Neuronal stem cell (in vitro differentiated cells): Measurements from ENCODE around the gene TANGO6.

Experiments
- DNase-seq: peaks from one replicate; pipeline ENCODE4 v3.0.0-alpha.2; 2013; ENCODE audit warnings: low spot score
- H2AFZ ChIP-seq: one replicate; pipeline ENCODE4 v1.6.1; 2013; ENCODE audit warnings: mild to moderate bottlenecking, low read length, inconsistent platforms
- H2AK5ac ChIP-seq: 2 replicates; pipeline ENCODE4 v1.6.1; 2013; ENCODE audit warnings: low read depth, mild to moderate bottlenecking, inconsistent platforms, low read length, moderate library complexity, mixed read lengths
- H2BK120ac ChIP-seq: 2 replicates; pipeline ENCODE4 v1.6.1; 2013; ENCODE audit warnings: low read depth, mild to moderate bottlenecking, inconsistent platforms, low read length, moderate library complexity, mixed read lengths
- H2BK12ac ChIP-seq: one replicate; pipeline ENCODE4 v1.6.1; 2013; ENCODE audit warnings: low read length, inconsistent platforms
- H2BK15ac ChIP-seq: 2 replicates; pipeline ENCODE4 v1.6.1; 2013; ENCODE audit warnings: mild to moderate bottlenecking, low read length, inconsistent platforms, mixed read lengths
- H2BK5ac ChIP-seq: one replicate; pipeline ENCODE4 v1.6.1; 2013; ENCODE audit warnings: inconsistent platforms, mild to moderate bottlenecking, low read length, moderate library complexity
- H3K14ac ChIP-seq: one replicate; pipeline ENCODE4 v1.6.1; 2013; ENCODE audit warnings: low read length, inconsistent platforms
- H3K18ac ChIP-seq: 2 replicates; pipeline ENCODE4 v1.6.1; 2013; ENCODE audit warnings: low read length, inconsistent platforms
- H3K23ac ChIP-seq: 2 replicates; pipeline ENCODE4 v1.6.1; 2013; ENCODE audit warnings: low read depth, mild to moderate bottlenecking, mixed read lengths, low read length, inconsistent platforms; ENCODE audit not compliant: poor library complexity
- H3K27ac ChIP-seq: replicated peaks from 3 replicates; pipeline ENCODE4 v1.5.1; 2013; ENCODE audit warnings: low read length, inconsistent platforms
- H3K27me3 ChIP-seq, 3 experiments: 2 replicates each; pipeline ENCODE4 v1.6.1; 2013; ENCODE audit warnings: low read length in 3 of 3, mild to moderate bottlenecking in 2 of 3, inconsistent platforms in 1 of 3, low read depth in 1 of 3, mixed read lengths in 1 of 3, moderate library complexity in 1 of 3; ENCODE audit not compliant: control insufficient read depth in 3 of 3, insufficient read depth in 3 of 3
- H3K36me3 ChIP-seq, 2 donors: replicated peaks in 1 of 2; 2 replicates each; pipeline ENCODE4 v1.6.1; 2013; ENCODE audit warnings: low read length in 2 of 2; ENCODE audit not compliant: control insufficient read depth in 2 of 2, insufficient read depth in 2 of 2
- H3K4ac ChIP-seq: 2 replicates; pipeline ENCODE4 v1.6.1; 2013; ENCODE audit warnings: inconsistent platforms, mild to moderate bottlenecking, low read length, moderate library complexity
- H3K4me1 ChIP-seq, 2 donors: 1 replicate in 1 of 2; 2 replicates in 1 of 2; pipeline ENCODE4 v1.6.1; 2013; ENCODE audit warnings: low read length in 2 of 2, low read depth in 1 of 2; ENCODE audit not compliant: control insufficient read depth in 2 of 2, insufficient read depth in 1 of 2
- H3K4me2 ChIP-seq: one replicate; pipeline ENCODE4 v1.6.1; 2013; ENCODE audit warnings: mild to moderate bottlenecking, low read length, inconsistent platforms; ENCODE audit not compliant: insufficient read depth, poor library complexity, severe bottlenecking
- H3K4me3 ChIP-seq, 2 donors: 2 replicates each; pipeline ENCODE4 v1.5.1; 2013; ENCODE audit warnings: low read length in 2 of 2, mild to moderate bottlenecking in 2 of 2, inconsistent platforms in 1 of 2, moderate library complexity in 1 of 2
- H3K79me1 ChIP-seq: one replicate; pipeline ENCODE4 v1.6.1; 2013; ENCODE audit warnings: low read depth, mild to moderate bottlenecking, inconsistent platforms, low read length, moderate library complexity
- H3K9ac ChIP-seq: one replicate; pipeline ENCODE4 v1.6.1; 2013; ENCODE audit warnings: mild to moderate bottlenecking, low read depth, low read length, inconsistent platforms; ENCODE audit not compliant: poor library complexity
- H3K9me3 ChIP-seq, 2 donors: replicated peaks in 1 of 2; 2 replicates each; pipeline versions ENCODE3 to v1.6.1; 2013; ENCODE audit warnings: low read length in 2 of 2, mild to moderate bottlenecking in 2 of 2, inconsistent platforms in 1 of 2, low read depth in 1 of 2, mixed read lengths in 1 of 2, moderate library complexity in 1 of 2; ENCODE audit not compliant: control insufficient read depth in 2 of 2, insufficient read depth in 1 of 2
- H4K8ac ChIP-seq: one replicate; pipeline ENCODE4 v1.6.1; 2013; ENCODE audit warnings: low read depth, mild to moderate bottlenecking, inconsistent platforms, low read length, moderate library complexity
- H4K91ac ChIP-seq: one replicate; pipeline ENCODE4 v1.6.1; 2013; ENCODE audit warnings: low read length, low read depth, mild to moderate bottlenecking, inconsistent platforms; ENCODE audit not compliant: poor library complexity
- WGBS, 2 donors: extraction: QIAGEN DNeasy Blood & Tissue Kit; methylation state at CpG; one replicate each; pipeline ENCODE4 v1.1.7; 2013; ENCODE audit warnings: missing lambda C conversion rate in 2 of 2, mixed read lengths in 1 of 2; ENCODE audit not compliant: insufficient read length in 2 of 2, insufficient replicate concordance in 1 of 2; ENCODE audit errors: extremely low coverage in 2 of 2; 5-methylcytosine and 5-hydroxymethylcytosine counted together

The TANGO6 gene

DNA sequence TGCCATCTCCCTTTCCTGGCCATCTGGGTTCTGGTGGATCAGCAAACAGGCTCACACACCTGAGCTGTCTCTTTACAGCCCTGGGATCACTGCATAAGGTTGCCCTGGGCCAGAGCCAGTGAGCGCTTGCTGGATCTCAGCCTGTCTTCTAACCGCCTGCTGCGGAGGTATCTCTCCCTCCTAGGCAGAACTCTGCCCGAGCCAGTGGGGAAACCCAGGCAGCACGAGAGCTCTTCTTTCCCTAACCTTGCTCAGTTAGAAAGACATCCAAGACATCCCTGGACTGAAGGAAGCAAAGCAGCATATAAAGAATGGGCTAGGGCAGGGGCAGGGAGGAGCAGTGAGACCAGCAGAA, 268.5 kb downstream of the TANGO6 start:
- DNase-seq = no peak
- H2BK120ac ChIP-seq = no peak overlapping the region

DNA sequence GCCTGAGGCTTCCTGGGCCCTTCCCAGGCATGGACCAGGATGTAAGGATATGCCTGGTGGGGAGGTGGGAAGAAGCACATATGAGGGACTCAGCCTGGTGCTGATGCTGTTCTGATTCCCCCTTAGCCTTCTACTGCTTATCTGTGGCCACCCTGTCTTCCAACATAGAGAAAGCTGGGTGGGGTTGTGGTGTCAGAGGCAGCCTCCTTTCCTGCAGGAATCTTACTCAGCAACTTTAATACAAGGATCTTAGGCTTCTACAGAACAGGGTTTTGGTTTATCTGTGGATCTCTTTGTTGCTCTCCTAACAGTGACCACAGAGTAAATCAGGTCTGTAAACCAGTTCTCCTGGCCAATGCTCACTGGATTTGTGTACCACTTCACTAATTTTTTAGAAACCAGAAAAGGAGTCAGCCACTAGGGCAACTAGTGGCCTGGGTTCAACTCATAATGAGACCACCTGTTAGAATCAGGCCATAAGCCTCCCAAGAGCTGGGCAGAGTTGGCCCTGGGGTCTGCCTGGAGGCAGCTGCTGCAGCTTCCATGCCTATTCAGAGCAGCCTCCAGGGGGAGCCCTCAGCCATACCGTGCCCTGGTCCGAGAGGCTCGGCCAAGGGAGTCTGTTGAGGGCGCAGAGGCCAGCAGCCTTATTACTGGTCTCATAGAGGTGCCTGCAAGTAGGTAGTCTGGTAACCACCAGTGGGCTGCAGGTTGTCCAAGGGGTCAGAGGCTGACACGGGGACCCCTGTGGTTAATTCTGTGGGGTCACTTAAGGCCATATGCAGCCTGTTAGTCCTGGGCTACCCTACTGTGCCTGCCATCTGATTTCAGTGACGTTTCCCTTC, 269.2 kb downstream of the TANGO6 start:
- no CpG with 5 or more reads among the region's 6 CpGs for WGBS, 2 donors
- DNase-seq = peak; percentile 56
- no peak overlapping the region for H3K23ac ChIP-seq

More for the DNA sequence above, 268.5 kb downstream of the TANGO6 start:
- H3K4me1 ChIP-seq = peaks cover 10 to 15% of the 10 kb centered on the region in 2 donors
- H3K4ac ChIP-seq = no peak overlapping the region
- no peak overlapping the region for H2BK12ac ChIP-seq
- H3K27ac ChIP-seq = no peak overlapping the region
- no peak overlapping the region for H4K8ac ChIP-seq
- no peak overlapping the region for H3K4me3 ChIP-seq
- no peaks in the 10 kb centered on the region for H3K27me3 ChIP-seq
- peaks cover 16% of the 10 kb centered on the region for H3K79me1 ChIP-seq
- no peak overlapping the region for H2AFZ ChIP-seq
- H3K4me2 ChIP-seq = no peak overlapping the region
- no CpG with 5 or more reads among the region's 5 CpGs for WGBS, 2 donors
- H2BK5ac ChIP-seq = no peak overlapping the region
- peaks cover 51 to 69% of the 10 kb centered on the region in 2 donors for H3K36me3 ChIP-seq
- no peak overlapping the region for H2AK5ac ChIP-seq
- no peak overlapping the region for H3K23ac ChIP-seq
- no peak overlapping the region for H2BK15ac ChIP-seq
- no peak overlapping the region for H3K18ac ChIP-seq
- H3K9me3 ChIP-seq = no peaks in the 10 kb centered on the region
- no peak overlapping the region for H3K14ac ChIP-seq
- H4K91ac ChIP-seq = no peak overlapping the region
- H3K9ac ChIP-seq = no peak overlapping the region

DNA sequence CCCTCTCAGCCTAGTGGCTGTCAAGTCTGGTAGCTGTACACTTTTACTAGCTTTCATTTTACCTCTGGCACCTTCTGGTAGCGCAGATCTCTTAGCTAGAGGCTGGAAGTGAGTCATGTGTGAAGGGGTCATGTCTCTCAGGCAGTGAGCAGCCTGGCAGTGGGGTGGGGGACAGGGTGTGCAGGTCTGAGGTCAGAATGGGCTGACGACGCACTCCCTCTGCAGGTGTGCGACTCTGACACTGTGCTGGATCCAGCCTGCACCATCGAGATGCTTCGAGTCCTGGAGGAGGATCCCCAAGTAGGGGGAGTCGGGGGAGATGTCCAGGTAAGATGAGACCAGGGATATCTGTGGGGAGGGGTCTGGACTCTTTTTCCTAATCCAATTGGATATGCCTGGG, 269.9 kb downstream of the TANGO6 start:
- Histone ChIP-seq H3K4me3 (no peak overlapping the region), H2BK12ac (no peak overlapping the region), H3K27ac (no peak overlapping the region), H3K4ac (no peak overlapping the region), H3K23ac (no peak overlapping the region), H3K9ac (peak overlapping the region; percentile 38), H3K18ac (no peak overlapping the region), H3K27me3 (no peaks in the 10 kb centered on the region), H3K14ac (no peak overlapping the region), H2BK120ac (no peak overlapping the region), H3K4me2 (no peak overlapping the region), H4K8ac (no peak overlapping the region), H2BK15ac (no peak overlapping the region), H4K91ac (no peak overlapping the region), H2BK5ac (no peak overlapping the region), H3K36me3 (peaks cover 60 to 83% of the 10 kb centered on the region in 2 donors), H3K4me1 (peaks cover 7 to 9% of the 10 kb centered on the region in 2 donors), H3K9me3 (peaks cover 0 to 5% of the 10 kb centered on the region in 2 donors), H2AFZ (no peak overlapping the region), H2AK5ac (no peak overlapping the region), H3K79me1 (peaks cover 13% of the 10 kb centered on the region)
- no CpG with 5 or more reads among the region's 7 CpGs for WGBS, 2 donors
- DNase-seq = no peak

More for the DNA sequence above, 269.2 kb downstream of the TANGO6 start:
- Histone ChIP-seq H3K27me3 (no peaks in the 10 kb centered on the region), H3K4ac (no peak overlapping the region), H3K14ac (no peak overlapping the region), H3K79me1 (peaks cover 13% of the 10 kb centered on the region), H2BK12ac (no peak overlapping the region), H4K8ac (no peak overlapping the region), H4K91ac (no peak overlapping the region), H2BK15ac (no peak overlapping the region), H3K4me3 (no peak overlapping the region), H2BK120ac (no peak overlapping the region), H2BK5ac (no peak overlapping the region), H3K4me2 (no peak overlapping the region), H3K9me3 (no peaks in the 10 kb centered on the region), H2AK5ac (no peak overlapping the region), H3K27ac (no peak overlapping the region), H3K9ac (no peak overlapping the region), H2AFZ (no peak overlapping the region), H3K4me1 (peaks cover 10 to 12% of the 10 kb centered on the region in 2 donors), H3K36me3 (peaks cover 55 to 76% of the 10 kb centered on the region in 2 donors), H3K18ac (no peak overlapping the region)

DNA sequence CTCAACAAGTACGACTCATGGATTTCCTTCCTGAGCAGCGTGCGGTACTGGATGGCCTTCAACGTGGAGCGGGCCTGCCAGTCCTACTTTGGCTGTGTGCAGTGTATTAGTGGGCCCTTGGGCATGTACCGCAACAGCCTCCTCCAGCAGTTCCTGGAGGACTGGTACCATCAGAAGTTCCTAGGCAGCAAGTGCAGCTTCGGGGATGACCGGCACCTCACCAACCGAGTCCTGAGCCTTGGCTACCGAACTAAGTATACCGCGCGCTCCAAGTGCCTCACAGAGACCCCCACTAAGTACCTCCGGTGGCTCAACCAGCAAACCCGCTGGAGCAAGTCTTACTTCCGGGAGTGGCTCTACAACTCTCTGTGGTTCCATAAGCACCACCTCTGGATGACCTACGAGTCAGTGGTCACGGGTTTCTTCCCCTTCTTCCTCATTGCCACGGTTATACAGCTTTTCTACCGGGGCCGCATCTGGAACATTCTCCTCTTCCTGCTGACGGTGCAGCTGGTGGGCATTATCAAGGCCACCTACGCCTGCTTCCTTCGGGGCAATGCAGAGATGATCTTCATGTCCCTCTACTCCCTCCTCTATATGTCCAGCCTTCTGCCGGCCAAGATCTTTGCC, 271.1 kb downstream of the TANGO6 start:
- Histone ChIP-seq H3K18ac (no peak overlapping the region), H3K4me3 (no peak overlapping the region), H3K27ac (no peak overlapping the region), H3K4me1 (no peaks in the 10 kb centered on the region), H4K91ac (no peak overlapping the region), H2BK15ac (no peak overlapping the region), H3K14ac (no peak overlapping the region), H3K9me3 (peaks cover 0 to 17% of the 10 kb centered on the region in 2 donors), H2BK12ac (no peak overlapping the region), H3K4me2 (no peak overlapping the region), H3K4ac (no peak overlapping the region), H3K27me3 (no peaks in the 10 kb centered on the region), H2BK120ac (no peak overlapping the region), H3K79me1 (peaks cover 13% of the 10 kb centered on the region), H2AFZ (no peak overlapping the region), H3K23ac (no peak overlapping the region), H3K9ac (no peak overlapping the region), H2AK5ac (no peak overlapping the region), H4K8ac (no peak overlapping the region), H2BK5ac (no peak overlapping the region), H3K36me3 (peaks cover 68 to 89% of the 10 kb centered on the region in 2 donors)
- DNase-seq = no peak
- WGBS, 2 donors = no CpG with 5 or more reads among the region's 25 CpGs
